Panc1 (cell line): ENCODE data around the gene CALCB.

ENCODE experiments used
- CTCF ChIP-seq: fragments of 450-650 bp; IDR thresholded peaks from 2 replicates; pipeline ENCODE4 v1.5.1; 2017; ENCODE audit warnings: mild to moderate bottlenecking
- POLR2AphosphoS5 ChIP-seq: IDR thresholded peaks from 2 replicates; pipeline ENCODE4 v1.6.1; 2012; ENCODE audit warnings: mild to moderate bottlenecking, low read depth, low read length, moderate library complexity
- REST ChIP-seq, 2 experiments: IDR thresholded peaks; 2 replicates each; pipeline ENCODE4 v1.6.1; 2011 to 2012; ENCODE audit warnings: low read depth in 2 of 2, control low read depth in 1 of 2, low read length in 1 of 2, mild to moderate bottlenecking in 1 of 2, moderate library complexity in 1 of 2; ENCODE audit not compliant: insufficient read depth in 1 of 2
- SIN3A ChIP-seq: IDR thresholded peaks from 2 replicates; pipeline ENCODE4 v1.6.1; 2012; ENCODE audit warnings: low read depth, mild to moderate bottlenecking, low read length, moderate library complexity, borderline replicate concordance; ENCODE audit not compliant: insufficient read depth
- TCF7L2 ChIP-seq: IDR thresholded peaks from 2 replicates; pipeline ENCODE4 v1.6.1; 2011; ENCODE audit warnings: mild to moderate bottlenecking, low read depth, low read length, inconsistent platforms

- TF ChIP-seq POLR2AphosphoS5 (no peak), CTCF (no peak), TCF7L2 (no peak), SIN3A (no peak), REST (IDR thresholded peaks at IDR 0.05; ENCODE audit: insufficient read depth in 1 of 2, low read depth in 2 of 2, low read length in 1 of 2) (no peak)
These were observed 53.9 kb downstream of the CALCB start for GRCh38 chr11:15127341-15127740.
